GM21825 (cell line): ENCODE measurements around the gene PRRC2B.
"Not testable (repeated sequence)": the region's sequence is repeated elsewhere in the genome, so short reads cannot be mapped to it uniquely, and the experiment has no call there.

ENCODE experiments used
- ATAC-seq: cut with Tn5 transposase; IDR thresholded peaks from one replicate; pipeline ENCODE4 v1.9.1; 2021; ENCODE audit warnings: mild to moderate bottlenecking, moderate library complexity; ENCODE audit not compliant: unreplicated experiment

The PRRC2B gene

DNA sequence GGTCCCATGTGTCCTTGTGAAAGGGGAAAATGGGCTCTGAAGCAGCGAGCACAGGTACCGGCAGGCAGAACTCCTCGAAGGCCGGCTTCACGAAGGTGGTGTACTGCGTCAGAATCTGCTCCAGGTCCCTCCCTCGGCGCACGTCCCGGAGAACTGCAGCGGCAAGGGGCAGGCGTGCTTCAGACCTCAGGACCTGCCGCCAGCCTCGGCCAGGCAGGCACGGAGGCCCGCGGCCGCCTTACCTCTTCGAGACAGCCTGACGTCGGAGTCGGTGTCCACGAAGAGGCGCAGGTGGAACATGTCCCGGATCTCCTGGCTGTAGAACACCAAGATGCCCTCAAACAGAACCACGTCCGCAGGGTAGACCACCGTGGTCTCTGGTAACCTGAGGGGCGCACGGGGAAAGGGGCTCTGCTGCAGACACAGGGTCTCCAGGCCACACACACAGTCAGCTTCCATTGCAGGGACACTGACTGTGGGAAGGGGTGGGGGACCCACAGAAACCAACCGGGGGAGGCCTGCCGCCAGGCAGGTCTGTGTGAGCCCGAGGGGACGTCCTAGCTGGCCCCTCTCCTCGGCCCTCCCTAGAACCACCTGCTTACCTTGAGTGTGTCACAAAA lies 135.1 kb downstream of the PRRC2B start:
- no peak for ATAC-seq

GRCh38 chr9:131529597-131530545 lies 136.0 kb downstream of the PRRC2B start:
- no peak for ATAC-seq

DNA sequence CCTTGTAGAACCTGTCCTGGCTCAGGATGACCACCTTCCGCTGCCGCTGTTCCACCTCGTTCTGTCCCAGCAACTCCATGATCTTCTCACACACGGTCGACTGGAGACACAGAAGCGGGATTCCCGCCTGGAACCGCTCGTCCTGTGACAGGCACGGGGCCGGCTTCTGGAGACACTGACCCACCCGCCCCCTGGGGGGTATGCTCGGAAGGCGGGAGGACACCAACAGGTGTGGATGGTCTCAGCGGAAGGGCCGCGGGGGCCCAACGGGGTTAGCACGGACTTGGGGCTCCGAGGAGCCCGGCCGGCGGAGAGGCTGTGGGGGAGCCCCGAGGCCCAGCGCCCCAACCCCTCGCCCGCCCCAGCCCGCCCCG lies 136.6 kb downstream of the PRRC2B start:
- no peak for ATAC-seq

DNA sequence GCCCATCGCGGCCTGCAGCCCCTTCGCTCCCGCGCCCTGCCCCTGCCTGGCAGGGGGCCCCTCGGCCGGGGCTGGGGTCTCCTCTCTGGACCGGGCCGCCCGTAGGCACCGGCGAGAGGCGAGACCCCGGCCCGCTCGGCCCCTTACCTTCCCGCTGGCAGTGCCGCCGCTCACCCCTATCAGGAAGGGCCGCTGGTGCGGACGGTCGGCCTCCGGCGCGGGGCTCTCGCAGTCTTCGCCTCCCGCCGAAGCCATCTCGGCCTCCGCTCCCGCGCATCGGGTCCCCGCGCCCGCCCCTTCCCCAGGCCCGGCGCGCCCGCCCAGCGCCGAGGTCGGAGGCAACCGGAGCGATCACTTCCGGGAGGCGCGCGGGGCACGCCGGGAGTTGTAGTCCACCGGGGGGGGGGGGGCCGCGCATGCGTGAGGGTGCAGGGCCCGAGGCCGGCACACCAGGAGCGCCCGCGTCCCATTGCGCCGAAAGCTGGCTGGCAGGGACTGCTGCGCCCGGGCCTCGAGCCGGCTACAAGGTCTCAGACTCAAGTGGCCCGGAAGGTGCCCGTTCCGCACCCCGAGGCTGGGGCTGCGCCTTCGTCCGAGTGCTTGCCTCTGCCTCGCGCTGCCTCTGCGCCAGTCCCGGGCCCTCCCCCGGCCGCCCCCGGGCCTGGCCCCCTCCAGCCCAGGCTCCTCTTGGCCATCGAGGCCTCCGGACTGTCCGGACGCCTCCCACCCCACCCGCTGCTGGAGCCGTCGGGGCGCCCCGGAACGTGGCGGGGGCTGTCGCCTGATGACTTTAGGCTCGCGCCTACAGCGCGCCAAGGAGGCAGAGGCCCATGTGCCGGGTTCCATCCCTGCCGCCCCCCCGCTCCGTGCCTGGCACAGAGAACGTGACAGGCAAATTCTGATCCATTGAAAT lies 137.3 kb downstream of the PRRC2B start, which contains the start of gene UCK1:
TSS of gene UCK1 (minus strand) at position 344 of the 913 bp plus-strand sequence. CDS start at position 255, 89 bp downstream.
- ATAC-seq, result peak; percentile 82

GRCh38 chr9:131534721-131535237 lies 140.9 kb downstream of the PRRC2B start:
- no peak for ATAC-seq

- ATAC-seq, result no peak
Observed at GRCh38 chr9:131537946-131538345, 144.1 kb downstream of the PRRC2B start.

DNA sequence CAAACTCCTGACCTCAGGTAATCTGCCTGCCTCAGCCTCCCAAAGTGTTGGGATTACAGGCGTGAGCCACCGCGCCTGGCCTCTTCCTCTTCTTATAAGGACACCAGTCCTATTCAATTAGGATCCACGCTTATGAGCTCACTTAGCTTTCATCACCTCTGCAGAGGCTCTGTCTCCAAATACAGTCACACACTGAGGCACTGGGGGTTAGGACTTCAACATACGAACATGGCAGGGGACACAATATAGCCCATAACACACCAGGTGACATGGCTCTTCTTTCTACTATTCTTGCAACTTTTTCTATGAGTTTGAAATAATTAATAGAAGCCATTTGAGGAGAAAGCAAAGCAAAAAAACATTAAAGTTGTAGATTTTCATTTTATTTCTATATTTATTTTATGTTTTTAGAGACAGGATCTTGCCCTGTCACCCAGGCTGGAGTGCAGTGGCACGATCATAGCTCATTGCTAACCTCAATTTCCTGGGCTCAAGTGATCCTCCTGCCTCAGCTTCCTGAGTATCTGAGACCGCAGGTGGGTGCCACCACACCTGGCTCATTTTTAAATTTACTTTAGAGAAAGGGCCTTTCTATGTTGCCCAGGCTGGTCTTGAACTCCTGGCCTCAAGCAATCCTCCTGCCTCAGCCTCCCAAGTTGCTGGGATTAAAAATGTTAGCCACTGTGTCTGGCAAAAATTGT lies 145.5 kb downstream of the PRRC2B start:
- ATAC-seq, result no peak

DNA sequence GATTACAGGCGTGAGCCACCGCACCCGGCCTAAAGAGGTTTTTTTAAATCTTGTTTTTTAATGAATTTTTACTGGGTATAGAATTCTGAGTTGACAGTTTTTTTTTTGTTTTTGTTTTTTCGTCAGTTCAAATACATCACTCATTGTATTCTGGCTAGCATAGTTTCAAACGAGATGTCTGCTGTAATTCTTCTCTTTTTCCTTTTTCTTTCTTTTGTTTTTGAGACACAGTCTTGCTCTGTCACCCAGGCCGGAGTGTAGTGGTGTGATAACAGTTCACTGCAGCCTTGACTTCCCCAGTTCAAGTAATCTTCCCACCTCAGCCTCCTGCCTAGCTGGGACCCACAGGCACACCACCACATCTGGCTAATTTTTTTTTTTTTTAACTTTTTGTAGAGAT lies 149.3 kb downstream of the PRRC2B start:
- ATAC-seq, result no peak

GRCh38 chr9:131545003-131545785 lies 151.3 kb downstream of the PRRC2B start, which contains the start of gene PRRT1B:
PRRT1B (plus strand) TSS chr9:131545523; CDS start chr9:131545616, 93 bp downstream.
- no peak for ATAC-seq

DNA sequence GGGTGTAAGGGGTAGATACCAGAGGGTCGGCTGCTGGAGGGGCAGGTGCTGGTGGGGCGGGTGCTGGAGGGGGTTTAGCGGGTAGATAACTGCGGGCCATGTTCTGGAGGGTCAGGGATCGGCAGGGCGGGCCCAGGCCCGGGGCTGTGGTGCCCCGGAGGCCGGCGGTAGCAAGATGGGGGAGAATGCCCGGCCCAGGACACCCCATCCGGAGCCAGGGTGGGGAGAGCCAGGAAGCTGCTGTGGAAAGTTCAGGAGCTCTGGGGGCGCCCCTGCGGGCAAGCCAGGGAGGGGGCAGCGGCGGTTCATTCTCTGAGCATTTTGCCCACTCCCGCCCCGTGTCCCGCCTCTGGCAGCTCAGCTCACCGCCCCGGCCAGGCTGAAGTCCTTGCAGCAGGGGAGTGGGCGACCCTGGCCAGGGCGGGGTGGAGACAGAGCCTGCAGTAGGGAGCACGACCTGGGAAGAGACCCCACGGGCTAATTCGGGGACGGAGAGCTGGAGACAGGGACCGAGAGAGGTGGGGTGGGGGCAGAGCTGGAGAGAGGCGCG lies 152.0 kb downstream of the PRRC2B start:
- ATAC-seq, result no peak

- no peak for ATAC-seq
Observed at GRCh38 chr9:131546336-131547084, 152.6 kb downstream of the PRRC2B start.

DNA sequence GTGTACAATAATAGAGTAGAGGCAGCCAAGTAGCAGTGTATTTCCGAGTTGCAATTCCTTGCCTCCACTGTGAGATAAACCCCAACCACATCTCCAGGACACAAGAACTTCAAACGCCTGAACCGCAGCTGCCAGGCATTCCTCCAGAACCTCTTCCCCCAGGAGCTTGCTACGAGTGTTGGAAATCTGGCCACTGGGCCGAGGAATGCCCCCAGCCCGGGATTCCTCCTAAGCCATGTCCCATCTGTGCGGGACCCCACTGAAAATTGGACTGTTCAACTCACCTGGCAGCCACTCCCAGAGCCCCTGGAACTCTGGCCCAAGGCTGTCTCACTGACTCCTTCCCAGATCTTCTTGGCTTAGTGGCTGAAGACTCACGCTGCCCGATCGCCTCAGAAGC lies 155.3 kb downstream of the PRRC2B start:
- not testable (repeated sequence) for ATAC-seq
